GM21825 (cell line): ENCODE measurements around the gene DPEP2NB.
"Not testable (repeated sequence)": the region's sequence is repeated elsewhere in the genome, so short reads cannot be mapped to it uniquely, and the experiment has no call there.

Experiments used
- ATAC-seq: cut with Tn5 transposase; IDR thresholded peaks from one replicate; pipeline ENCODE4 v1.9.1; 2021; ENCODE audit warnings: mild to moderate bottlenecking, moderate library complexity; ENCODE audit not compliant: unreplicated experiment

Gene DPEP2NB

GRCh38 chr16:67987460-67988160 is 28.1 kb downstream of the DPEP2NB start:
- no peak for ATAC-seq

- no peak for ATAC-seq
Measured at GRCh38 chr16:67986949-67987348, 28.8 kb downstream of the DPEP2NB start.

GRCh38 chr16:67982011-67982696 is 33.6 kb downstream of the DPEP2NB start:
- no peak for ATAC-seq

GRCh38 chr16:67979955-67980678 is 35.6 kb downstream of the DPEP2NB start, which contains the start of gene DPEP3:
Gene DPEP3 (minus strand): TSS chr16:67980499. CDS start chr16:67980380, 119 bp downstream.
- ATAC-seq, result no peak

GRCh38 chr16:67977469-67978227 is 38.1 kb downstream of the DPEP2NB start:
- ATAC-seq, result no peak

- ATAC-seq, result no peak
Measured at GRCh38 chr16:67977005-67977404, 38.7 kb downstream of the DPEP2NB start.

- no peak for ATAC-seq
Measured at GRCh38 chr16:67976205-67976604, 39.5 kb downstream of the DPEP2NB start.

- ATAC-seq, result no peak
Measured at GRCh38 chr16:67975321-67976105, 40.2 kb downstream of the DPEP2NB start.

GRCh38 chr16:67972285-67972684 is 43.4 kb downstream of the DPEP2NB start:
- not testable (repeated sequence) for ATAC-seq

- ATAC-seq, result no peak
Measured at GRCh38 chr16:67971111-67971510, 44.6 kb downstream of the DPEP2NB start.

- no peak for ATAC-seq
Measured at GRCh38 chr16:67969254-67970039, 46.3 kb downstream of the DPEP2NB start.

- ATAC-seq, result peak; percentile 87
Measured at GRCh38 chr16:67968400-67969253, 47.1 kb downstream of the DPEP2NB start, which contains the start of gene SLC12A4. Gene SLC12A4 (minus strand): TSS chr16:67968637. CDS start chr16:67968553, 84 bp downstream.

- peak; percentile 22 for ATAC-seq
Measured at GRCh38 chr16:67967958-67968399, 47.7 kb downstream of the DPEP2NB start.

GRCh38 chr16:67967183-67967957 is 48.3 kb downstream of the DPEP2NB start:
- no peak for ATAC-seq

- ATAC-seq, result no peak
Measured at GRCh38 chr16:67966549-67967182, 49.0 kb downstream of the DPEP2NB start.

GRCh38 chr16:67965668-67966548 is 49.8 kb downstream of the DPEP2NB start:
- ATAC-seq, result no peak
